ENCODE results near the gene CLDN2.
"Not testable (repeated sequence)": the region's sequence is repeated elsewhere in the genome, so short reads cannot be mapped to it uniquely, and the experiment has no call there.

GRCh38 chrX:106872796-106873195 is 47.4 kb upstream of the CLDN2 start:
- TF ChIP-seq CTCF (conservative IDR thresholded peaks at IDR 0.05; ENCODE audit: low read depth, low read length); EZH2 (IDR thresholded peaks at IDR 0.05; ENCODE audit: borderline replicate concordance, low read depth, low read length, poor library complexity, severe bottlenecking): not testable (repeated sequence)

Data from A673 (cell line).